GM12873 (cell line): ENCODE results near the gene FOXN4.

Experiments
- TF ChIP-seq, protein P1 (sequence below): IDR thresholded peaks from 2 replicates; pipeline ENCODE4 v1.5.1; 2012; ENCODE audit warnings: low read depth, mild to moderate bottlenecking, moderate library complexity, low read length, control low read depth; ENCODE audit not compliant: insufficient read depth; ENCODE audit errors: missing control alignments

The FOXN4 gene

GRCh38 chr12:109292342-109292711, 16.8 kb downstream of the FOXN4 start:
- TF ChIP-seq, protein P1, sequence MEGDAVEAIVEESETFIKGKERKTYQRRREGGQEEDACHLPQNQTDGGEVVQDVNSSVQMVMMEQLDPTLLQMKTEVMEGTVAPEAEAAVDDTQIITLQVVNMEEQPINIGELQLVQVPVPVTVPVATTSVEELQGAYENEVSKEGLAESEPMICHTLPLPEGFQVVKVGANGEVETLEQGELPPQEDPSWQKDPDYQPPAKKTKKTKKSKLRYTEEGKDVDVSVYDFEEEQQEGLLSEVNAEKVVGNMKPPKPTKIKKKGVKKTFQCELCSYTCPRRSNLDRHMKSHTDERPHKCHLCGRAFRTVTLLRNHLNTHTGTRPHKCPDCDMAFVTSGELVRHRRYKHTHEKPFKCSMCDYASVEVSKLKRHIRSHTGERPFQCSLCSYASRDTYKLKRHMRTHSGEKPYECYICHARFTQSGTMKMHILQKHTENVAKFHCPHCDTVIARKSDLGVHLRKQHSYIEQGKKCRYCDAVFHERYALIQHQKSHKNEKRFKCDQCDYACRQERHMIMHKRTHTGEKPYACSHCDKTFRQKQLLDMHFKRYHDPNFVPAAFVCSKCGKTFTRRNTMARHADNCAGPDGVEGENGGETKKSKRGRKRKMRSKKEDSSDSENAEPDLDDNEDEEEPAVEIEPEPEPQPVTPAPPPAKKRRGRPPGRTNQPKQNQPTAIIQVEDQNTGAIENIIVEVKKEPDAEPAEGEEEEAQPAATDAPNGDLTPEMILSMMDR: no peak

DNA sequence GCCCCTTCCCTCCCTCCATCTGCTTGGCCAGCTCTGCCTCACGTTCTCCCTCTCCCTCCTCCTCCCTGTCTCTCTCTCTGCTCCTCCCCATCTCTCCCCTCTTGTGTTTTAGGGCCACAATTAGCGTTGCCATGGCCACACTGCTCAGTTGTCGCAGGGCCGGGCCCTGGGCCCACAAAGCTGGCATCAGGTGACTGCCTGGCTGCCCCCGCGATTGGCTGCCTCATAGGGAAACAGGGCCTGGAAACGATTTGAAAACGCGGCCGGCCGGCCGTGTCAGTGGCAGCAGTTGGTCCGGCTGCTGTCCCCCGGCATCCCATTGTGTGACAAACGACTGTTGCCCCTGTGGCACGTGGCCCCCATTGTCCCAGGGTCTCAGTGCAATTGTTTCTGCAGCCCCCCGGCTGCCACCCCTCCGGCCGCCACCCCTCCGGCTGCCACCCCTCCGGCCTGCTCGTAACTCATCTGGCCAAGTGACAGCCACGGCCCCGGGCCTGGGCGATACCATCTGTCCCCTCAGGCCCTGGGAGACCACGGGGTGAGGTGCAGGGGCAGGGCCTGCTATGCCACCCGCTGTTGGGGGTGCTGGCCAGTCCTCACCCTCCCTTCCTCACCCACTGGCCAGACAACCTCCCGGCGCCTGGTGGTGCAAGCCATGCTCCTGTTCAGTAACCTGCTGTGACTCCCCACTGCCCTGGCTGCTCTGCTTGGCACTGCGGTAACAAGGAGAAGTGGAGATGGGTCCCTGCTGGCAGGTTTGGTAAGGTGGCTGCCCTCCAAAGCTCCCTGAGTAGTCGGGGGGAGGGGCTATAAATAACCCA, 17.4 kb downstream of the FOXN4 start:
- TF ChIP-seq, protein P1: no peak

GRCh38 chr12:109291117-109291516, 18.0 kb downstream of the FOXN4 start:
- TF ChIP-seq, protein P1: no peak

DNA sequence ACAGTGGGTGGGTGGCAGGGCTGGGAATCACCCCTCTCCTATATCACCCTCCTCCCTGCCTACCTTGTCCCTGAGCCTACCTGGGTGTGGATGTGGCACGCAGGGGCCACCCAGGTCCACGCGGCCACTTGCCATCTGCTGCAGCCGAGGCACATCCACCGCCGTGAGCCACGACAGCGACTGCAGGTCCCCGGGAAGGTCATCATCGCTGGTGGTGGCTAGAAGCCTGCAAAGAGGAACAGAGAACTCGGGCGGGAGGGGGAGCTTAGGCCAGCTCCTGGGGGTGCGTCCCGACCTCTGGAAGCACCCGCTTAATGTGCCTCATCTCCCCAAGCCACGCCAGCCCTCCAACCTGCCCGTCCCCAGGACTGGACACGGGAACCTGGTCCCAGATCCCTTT, 19.0 kb downstream of the FOXN4 start:
- TF ChIP-seq, protein P1: no peak

GRCh38 chr12:109289551-109289950, 19.5 kb downstream of the FOXN4 start:
- TF ChIP-seq, protein P1: no peak

DNA sequence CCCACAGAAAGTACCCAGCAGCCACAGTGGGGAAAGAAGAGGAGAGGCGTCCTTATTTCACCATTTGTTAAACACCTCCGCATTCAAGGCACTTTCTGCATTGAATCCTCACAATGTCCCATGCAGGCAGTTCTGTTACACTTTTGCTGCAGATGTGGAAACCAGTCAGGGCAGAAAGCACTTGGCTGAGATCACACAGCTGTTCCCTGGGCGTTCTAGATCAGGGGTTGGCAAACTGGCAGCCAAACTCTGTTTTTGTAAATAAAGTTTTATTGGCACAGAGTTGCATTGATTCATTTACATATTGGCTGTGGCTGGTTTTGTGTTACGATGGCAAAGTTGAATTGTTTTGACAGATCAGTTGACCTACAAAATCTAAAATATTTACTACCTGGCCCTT, 20.1 kb downstream of the FOXN4 start:
- TF ChIP-seq, protein P1: no peak

- TF ChIP-seq, protein P1: no peak
Measured at GRCh38 chr12:109288571-109288970, 20.5 kb downstream of the FOXN4 start.
